GM21515 (cell line): ENCODE data around the gene SUPT20HL2.
"Not testable (repeated sequence)": the region's sequence is repeated elsewhere in the genome, so short reads cannot be mapped to it uniquely, and the experiment has no call there.

Source experiments
- ATAC-seq: cut with Tn5 transposase; IDR thresholded peaks from one replicate; pipeline ENCODE4 v1.9.1; 2021; ENCODE audit not compliant: unreplicated experiment

Gene SUPT20HL2

GRCh38 chrX:24314019-24314635, at the start of gene SUPT20HL2:
Gene SUPT20HL2 (minus strand): TSS chrX:24314069. CDS start chrX:24313315, 754 bp downstream.
- no peak for ATAC-seq

GRCh38 chrX:24362089-24362745, 48.3 kb upstream of the SUPT20HL2 start:
- ATAC-seq, result not testable (repeated sequence)

- ATAC-seq, result no peak
Measured at GRCh38 chrX:24360272-24360671, 46.4 kb upstream of the SUPT20HL2 start, which contains the start of gene SUPT20HL1. Gene SUPT20HL1 (plus strand): TSS chrX:24360639. CDS start chrX:24362761, 2,122 bp downstream.

- ATAC-seq, result no peak
Measured at GRCh38 chrX:24357106-24357505, 43.2 kb upstream of the SUPT20HL2 start.

- no peak for ATAC-seq
Measured at GRCh38 chrX:24355095-24355494, 41.2 kb upstream of the SUPT20HL2 start.

DNA sequence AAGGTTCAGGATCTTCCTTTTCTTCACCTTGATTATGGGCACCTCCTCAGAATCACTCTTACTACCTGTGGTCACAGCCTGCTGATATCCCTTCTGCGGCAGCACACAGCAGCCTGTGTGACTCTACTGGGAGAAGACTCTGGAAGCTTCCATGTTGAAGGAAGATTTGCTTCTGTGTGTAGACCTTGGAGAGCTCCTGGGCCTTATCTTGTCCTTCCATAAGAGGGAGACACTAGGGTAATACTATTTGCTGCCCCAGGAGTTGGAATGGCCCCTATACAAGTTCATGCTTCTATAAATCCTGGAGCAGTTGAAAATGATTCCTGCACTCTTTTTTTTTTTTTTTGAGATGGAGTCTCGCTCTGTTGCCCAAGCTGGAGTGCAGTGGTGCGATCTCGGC, 36.3 kb upstream of the SUPT20HL2 start:
- no peak for ATAC-seq

- no peak for ATAC-seq
Measured at GRCh38 chrX:24347881-24348280, 34.0 kb upstream of the SUPT20HL2 start.

DNA sequence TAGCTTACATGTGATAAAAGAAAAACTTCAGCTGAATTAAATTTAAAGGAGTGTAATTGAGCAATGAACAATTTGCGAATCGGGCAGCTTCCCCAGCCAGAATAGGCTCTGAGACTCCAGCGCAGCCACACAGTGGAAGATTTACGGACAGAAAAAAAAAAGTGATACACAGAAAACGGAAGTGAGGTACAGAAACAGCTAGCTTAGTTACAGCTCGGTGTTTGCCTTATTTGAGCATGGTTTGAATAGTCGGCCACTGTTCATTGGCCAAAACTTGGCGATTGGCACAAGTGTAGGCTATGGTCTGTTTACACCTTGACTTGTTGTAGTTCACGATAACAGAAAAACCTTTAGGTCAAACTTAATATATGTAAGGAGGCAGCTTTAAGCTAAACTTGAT, 29.9 kb upstream of the SUPT20HL2 start:
- ATAC-seq, result peak; percentile 63

GRCh38 chrX:24341795-24342194, 27.9 kb upstream of the SUPT20HL2 start:
- no peak for ATAC-seq

- no peak for ATAC-seq
Measured at GRCh38 chrX:24340501-24340900, 26.6 kb upstream of the SUPT20HL2 start.

DNA sequence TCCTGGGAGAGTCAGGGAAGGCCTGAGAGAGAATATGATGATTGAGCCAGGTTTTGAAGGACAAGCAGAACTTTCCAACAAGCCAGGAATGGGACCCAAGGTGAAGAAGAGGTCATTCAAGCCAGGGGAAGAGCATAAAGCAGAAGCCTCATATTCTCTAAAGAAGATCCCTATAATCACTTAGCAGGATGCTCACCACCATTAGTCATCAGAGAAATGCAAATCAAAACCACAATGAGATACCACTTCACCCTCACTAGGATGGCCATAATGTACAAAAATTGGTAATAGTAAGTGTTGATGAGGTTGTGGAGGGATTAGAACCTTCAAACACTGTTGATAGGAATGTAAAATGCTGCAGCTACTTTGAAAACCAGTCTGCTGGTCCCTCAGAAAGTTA, 26.0 kb upstream of the SUPT20HL2 start:
- no peak for ATAC-seq

- no peak for ATAC-seq
Measured at GRCh38 chrX:24335871-24336270, 22.0 kb upstream of the SUPT20HL2 start.

DNA sequence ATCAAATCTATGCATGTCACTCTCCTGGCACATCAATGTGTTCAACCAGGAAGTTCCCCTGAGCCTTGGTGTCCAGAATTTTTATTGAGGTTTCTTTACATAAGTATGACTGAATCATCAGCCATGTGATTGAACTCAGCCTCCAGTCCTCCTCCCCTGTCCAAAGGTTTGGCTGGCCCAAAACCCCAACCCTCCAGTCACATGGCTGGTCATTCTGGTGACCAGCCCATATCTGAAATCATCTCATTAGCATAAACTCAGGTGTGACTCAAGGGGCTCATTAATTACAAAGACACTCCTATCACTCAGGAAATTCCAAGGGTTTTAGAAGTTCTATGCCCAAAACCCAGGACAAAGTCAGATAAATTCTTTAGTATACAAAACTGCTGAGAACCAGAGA, 20.6 kb upstream of the SUPT20HL2 start:
- no peak for ATAC-seq

- no peak for ATAC-seq
Measured at GRCh38 chrX:24333371-24333770, 19.5 kb upstream of the SUPT20HL2 start.

GRCh38 chrX:24332878-24333277, 19.0 kb upstream of the SUPT20HL2 start:
- no peak for ATAC-seq

DNA sequence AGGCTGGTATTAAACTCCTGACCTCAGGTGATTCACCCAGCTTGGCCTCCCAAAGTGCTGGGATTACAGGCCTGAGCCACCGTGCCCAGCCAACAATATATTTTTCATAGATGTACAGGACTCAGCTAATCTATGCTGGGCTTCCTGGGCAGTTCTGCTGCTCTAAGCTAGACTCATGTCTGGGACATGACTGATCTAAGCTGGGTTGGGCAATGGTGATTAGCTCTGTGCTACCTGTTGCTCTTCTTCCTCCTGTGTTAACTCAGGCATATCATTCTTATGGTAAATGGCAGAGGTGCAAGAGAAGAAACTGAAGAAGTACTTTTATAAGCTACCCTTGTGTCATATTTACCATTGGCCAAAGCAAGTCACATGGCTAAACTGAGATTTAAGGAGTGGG, 11.4 kb upstream of the SUPT20HL2 start:
- no peak for ATAC-seq

DNA sequence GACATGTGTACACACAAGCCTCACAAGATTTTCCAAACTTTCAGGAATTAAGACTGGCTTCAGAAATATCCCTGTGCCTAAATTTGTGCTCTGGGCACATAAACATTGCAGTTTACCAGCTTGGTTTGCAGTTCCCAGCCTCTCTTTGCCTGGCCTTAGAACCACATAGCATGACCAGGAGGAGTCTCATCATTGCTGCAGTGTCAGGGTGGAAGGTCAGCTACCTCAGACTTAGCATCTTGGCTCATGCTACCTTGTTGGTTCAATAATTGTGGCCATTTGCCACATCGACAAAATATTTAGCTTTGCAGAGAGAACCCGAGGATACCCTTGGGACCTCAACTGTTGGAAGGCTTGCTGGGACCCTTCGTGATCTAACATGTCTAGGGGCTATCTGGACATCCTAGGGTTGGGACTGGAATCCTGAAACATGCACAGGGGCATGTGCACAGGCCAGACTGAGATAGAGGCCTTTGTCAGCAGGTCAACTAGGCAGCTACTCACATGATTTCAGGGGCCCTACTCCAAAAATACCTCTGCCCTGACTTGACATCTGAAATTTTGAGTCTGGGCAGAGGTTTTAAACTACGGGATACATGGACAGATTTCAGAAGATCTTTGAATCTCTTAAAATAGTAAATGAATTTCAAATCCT, 8.0 kb upstream of the SUPT20HL2 start:
- ATAC-seq, result no peak

- ATAC-seq, result no peak
Measured at GRCh38 chrX:24317567-24317966, 3.7 kb upstream of the SUPT20HL2 start.

DNA sequence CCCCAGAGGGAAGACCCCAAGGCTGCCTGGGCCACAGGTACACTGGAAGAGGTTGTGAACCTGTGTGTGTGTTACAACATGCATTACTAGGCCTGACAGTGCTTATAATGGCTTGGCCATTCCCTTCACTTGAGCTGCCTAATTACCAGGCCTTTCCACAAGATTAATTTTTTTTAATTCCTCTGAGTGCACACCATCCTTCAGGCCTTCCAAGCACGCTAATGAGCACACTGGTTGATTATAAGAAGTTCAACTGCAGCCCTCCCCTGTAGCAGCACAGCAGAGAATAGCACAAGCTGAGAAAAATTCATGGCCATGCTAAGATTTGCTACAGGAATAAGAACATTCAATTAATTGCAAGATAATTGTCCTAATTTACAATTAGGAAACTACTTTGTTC, 2.2 kb upstream of the SUPT20HL2 start:
- no peak for ATAC-seq

GRCh38 chrX:24312249-24312607, 1.6 kb downstream of the SUPT20HL2 start:
- ATAC-seq, result not testable (repeated sequence)

- ATAC-seq, result not testable (repeated sequence)
Measured at GRCh38 chrX:24311507-24312248, 2.2 kb downstream of the SUPT20HL2 start.

DNA sequence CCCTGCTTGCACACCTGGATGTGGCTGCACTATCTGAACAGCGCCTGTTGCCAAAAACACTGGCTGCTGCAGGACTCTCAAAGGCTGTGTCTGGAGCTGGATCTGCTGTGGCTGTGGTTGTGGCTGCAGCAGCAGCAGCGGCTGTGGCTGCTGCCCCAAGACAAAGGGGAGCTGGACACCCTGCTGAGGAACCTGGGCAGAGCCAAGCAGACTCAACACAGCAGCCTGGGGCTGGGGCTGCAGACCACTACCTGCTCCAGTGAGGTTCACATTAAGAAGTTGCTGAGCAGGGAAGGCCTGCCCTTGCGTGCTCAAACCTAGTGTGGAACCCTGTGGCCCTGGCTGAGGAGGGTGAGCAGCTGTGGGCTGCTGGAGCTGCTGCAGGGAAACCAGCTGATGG, 3.0 kb downstream of the SUPT20HL2 start:
- ATAC-seq, result not testable (repeated sequence)
